Thyroid gland (tissue), 4 donors: ENCODE measurements around the gene LETM1.

Experiments used
- POLR2A ChIP-seq, 2 donors: fragments of 450-650 bp; IDR thresholded peaks; one replicate each; pipeline ENCODE4 v1.6.1; 2017; ENCODE audit warnings: antibody characterized with exemption in 2 of 2, mild to moderate bottlenecking in 2 of 2, moderate library complexity in 1 of 2
- TF ChIP-seq, protein P1 (sequence below), 6 experiments: fragments of 200-600 bp in 3 of 6; fragments of 450-650 bp in 3 of 6; sonication (generic) in 3 of 6; IDR thresholded peaks; one replicate each; pipeline ENCODE4 v1.5.1; 2016 to 2019; ENCODE audit warnings: antibody characterized with exemption in 6 of 6, mild to moderate bottlenecking in 2 of 6, inconsistent platforms in 1 of 6, moderate library complexity in 1 of 6

DNA sequence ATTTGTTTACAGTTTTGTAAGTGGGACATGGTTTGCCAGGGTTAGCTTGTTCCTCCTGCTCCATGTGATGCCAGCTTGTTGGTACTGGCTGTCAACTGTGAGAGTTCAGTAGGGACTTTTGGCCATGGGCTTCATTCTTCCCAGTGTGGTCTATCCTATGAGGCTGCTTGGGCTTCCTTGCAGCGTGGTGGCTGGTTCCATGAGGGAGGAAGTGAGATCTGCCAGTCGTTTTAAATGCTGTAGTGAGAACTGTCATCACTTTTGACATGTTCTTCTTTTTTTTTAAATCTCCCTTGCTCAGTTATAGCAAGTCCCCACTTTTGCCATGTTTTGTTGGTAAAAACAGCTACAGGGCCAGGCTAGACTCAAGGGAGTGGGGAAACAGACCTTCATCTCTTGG lies 31.1 kb upstream of the LETM1 start:
- TF ChIP-seq, protein P1, sequence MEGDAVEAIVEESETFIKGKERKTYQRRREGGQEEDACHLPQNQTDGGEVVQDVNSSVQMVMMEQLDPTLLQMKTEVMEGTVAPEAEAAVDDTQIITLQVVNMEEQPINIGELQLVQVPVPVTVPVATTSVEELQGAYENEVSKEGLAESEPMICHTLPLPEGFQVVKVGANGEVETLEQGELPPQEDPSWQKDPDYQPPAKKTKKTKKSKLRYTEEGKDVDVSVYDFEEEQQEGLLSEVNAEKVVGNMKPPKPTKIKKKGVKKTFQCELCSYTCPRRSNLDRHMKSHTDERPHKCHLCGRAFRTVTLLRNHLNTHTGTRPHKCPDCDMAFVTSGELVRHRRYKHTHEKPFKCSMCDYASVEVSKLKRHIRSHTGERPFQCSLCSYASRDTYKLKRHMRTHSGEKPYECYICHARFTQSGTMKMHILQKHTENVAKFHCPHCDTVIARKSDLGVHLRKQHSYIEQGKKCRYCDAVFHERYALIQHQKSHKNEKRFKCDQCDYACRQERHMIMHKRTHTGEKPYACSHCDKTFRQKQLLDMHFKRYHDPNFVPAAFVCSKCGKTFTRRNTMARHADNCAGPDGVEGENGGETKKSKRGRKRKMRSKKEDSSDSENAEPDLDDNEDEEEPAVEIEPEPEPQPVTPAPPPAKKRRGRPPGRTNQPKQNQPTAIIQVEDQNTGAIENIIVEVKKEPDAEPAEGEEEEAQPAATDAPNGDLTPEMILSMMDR (IDR thresholded peaks at IDR 0.05) = no peak
- TF ChIP-seq POLR2A (IDR thresholded peaks at IDR 0.05) = no peak
